ENCODE results near the gene ANKRD2. TPM values are rescaled to one million over a fixed set of nuclear protein-coding genes. Genes with fewer than 3 reads are reported as not detected.

ANKRD2 gene
- polyA plus RNA-seq, 3 donors from 2014 or later, result not detected

Other genes with a start within 250 kb of the ANKRD2 start
- 10 to 100 TPM; 11.5 to 22.5 (median 15.9) TPM for gene FRAT2, start 238.1 kb upstream of the ANKRD2 start, polyA plus RNA-seq
- gene RRP12, start 171.4 kb upstream of the ANKRD2 start, polyA plus RNA-seq, result 1 to 10 TPM; 4.6 to 8.5 (median 7.0) TPM
- 100 to 1,000 TPM; 315 to 415 (median 316) TPM for gene PGAM1, start 146.6 kb upstream of the ANKRD2 start, polyA plus RNA-seq
- gene EXOSC1, start 126.8 kb upstream of the ANKRD2 start, polyA plus RNA-seq, result 10 to 100 TPM; 60.3 to 96.0 (median 66.8) TPM
- 10 to 100 TPM; 19.9 to 38.5 (median 27.1) TPM for gene ZDHHC16, start 126.6 kb upstream of the ANKRD2 start, polyA plus RNA-seq
- 10 to 100 TPM; 21.8 to 32.0 (median 29.6) TPM for gene MMS19, start 74.4 kb upstream of the ANKRD2 start, polyA plus RNA-seq
- 1 to 10 TPM; 1.7 to 3.2 (median 2.9) TPM for gene UBTD1, start 73.9 kb upstream of the ANKRD2 start, polyA plus RNA-seq
- gene HOGA1, start 11.6 kb downstream of the ANKRD2 start, polyA plus RNA-seq, result not detected
- gene C10orf62, start 16.9 kb downstream of the ANKRD2 start, polyA plus RNA-seq, result not detected
- 1 to 10 TPM in 2 of 3 donors, under 1 TPM in 1; 0.80 to 6.1 (median 1.1) TPM for gene MORN4, start 60.7 kb downstream of the ANKRD2 start, polyA plus RNA-seq
- gene PI4K2A, start 67.9 kb downstream of the ANKRD2 start, polyA plus RNA-seq, result 10 to 100 TPM; 12.6 to 19.6 (median 17.6) TPM
- 10 to 100 TPM in 1 of 3 donors, 1 to 10 TPM in 2; 3.0 to 14.1 (median 4.4) TPM for gene AVPI1, start 114.5 kb downstream of the ANKRD2 start, polyA plus RNA-seq
- gene MARVELD1, start 141.0 kb downstream of the ANKRD2 start, polyA plus RNA-seq, result 1 to 10 TPM in 1 of 3 donors, under 1 TPM in 1, not detected in 1; 0.19 to 1.0 TPM
- 10 to 100 TPM; 20.0 to 31.8 (median 26.1) TPM for gene ZFYVE27, start 164.3 kb downstream of the ANKRD2 start, polyA plus RNA-seq
- gene SFRP5, start 199.2 kb downstream of the ANKRD2 start, polyA plus RNA-seq, result not detected

All from immature natural killer cell (primary cell).